ENCODE measurements around the gene CWC25. TPM values are rescaled to one million over a fixed set of nuclear protein-coding genes. Genes with fewer than 3 reads are reported as not detected.

Gene CWC25
- total RNA-seq, 1 donor from 2014 or later = 38.3 TPM

DNA sequence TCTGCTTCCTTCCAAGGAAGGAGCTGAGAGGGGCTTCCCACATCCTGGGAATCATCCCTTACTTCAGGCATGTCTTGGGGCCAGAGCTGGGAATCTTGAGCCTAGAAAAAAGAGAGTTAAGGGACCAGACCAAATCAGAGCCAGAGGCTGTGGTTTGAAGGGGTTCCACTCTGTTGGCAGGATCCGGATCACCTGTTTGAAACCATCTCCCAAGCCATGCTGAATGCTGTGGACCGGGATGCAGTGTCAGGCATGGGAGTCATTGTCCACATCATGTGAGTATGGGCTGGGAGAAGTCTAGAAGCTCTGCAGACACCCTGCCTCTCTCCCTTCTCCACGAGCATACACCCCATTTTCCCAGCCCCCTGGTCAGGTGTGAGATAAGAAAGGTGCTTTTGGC is 62.9 kb downstream of the CWC25 start:
- H3K9me3 Mint-ChIP-seq = no peaks in the 10 kb centered on the region
- H3K27ac Mint-ChIP-seq = no peak overlapping the region
- peaks cover 88% of the 10 kb centered on the region for H3K36me3 Mint-ChIP-seq (ENCODE audit: low read depth)
- intact Hi-C loops (cut with micrococcal nuclease) = no loop called here
- ATAC-seq (ENCODE audit: low read depth) (no peak), DNase-seq (no peak)
- ChIA-PET CTCF (interaction anchor here (1.1 to 1.4 kb wide), 2 partner anchors 8 to 391 kb away, joined by 3 read pairs; no protein-coding TSS in a partner anchor), POLR2A (interaction anchor here (0.8 kb wide), 1 partner anchor 10 kb away, joined by 4 read pairs; the partner anchor contains the start of gene PSMB3)
- H3K27me3 Mint-ChIP-seq = no peaks in the 10 kb centered on the region
- TF ChIP-seq, protein P1, sequence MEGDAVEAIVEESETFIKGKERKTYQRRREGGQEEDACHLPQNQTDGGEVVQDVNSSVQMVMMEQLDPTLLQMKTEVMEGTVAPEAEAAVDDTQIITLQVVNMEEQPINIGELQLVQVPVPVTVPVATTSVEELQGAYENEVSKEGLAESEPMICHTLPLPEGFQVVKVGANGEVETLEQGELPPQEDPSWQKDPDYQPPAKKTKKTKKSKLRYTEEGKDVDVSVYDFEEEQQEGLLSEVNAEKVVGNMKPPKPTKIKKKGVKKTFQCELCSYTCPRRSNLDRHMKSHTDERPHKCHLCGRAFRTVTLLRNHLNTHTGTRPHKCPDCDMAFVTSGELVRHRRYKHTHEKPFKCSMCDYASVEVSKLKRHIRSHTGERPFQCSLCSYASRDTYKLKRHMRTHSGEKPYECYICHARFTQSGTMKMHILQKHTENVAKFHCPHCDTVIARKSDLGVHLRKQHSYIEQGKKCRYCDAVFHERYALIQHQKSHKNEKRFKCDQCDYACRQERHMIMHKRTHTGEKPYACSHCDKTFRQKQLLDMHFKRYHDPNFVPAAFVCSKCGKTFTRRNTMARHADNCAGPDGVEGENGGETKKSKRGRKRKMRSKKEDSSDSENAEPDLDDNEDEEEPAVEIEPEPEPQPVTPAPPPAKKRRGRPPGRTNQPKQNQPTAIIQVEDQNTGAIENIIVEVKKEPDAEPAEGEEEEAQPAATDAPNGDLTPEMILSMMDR (IDR thresholded peaks at IDR 0.05) = no peak
- no peak overlapping the region for H3K4me3 Mint-ChIP-seq
- H3K4me1 Mint-ChIP-seq = no peaks in the 10 kb centered on the region

GRCh38 chr17:38761612-38762011 is 63.5 kb downstream of the CWC25 start:
- Mint-ChIP-seq H3K4me3 (no peak overlapping the region), H3K27ac (no peak overlapping the region), H3K27me3 (no peaks in the 10 kb centered on the region), H3K4me1 (no peaks in the 10 kb centered on the region), H3K9me3 (no peaks in the 10 kb centered on the region), H3K36me3 (ENCODE audit: low read depth) (peaks cover 85% of the 10 kb centered on the region)
- intact Hi-C loops (cut with micrococcal nuclease) = no loop called here
- TF ChIP-seq, protein P1 (IDR thresholded peaks at IDR 0.05) = no peak
- POLR2A ChIA-PET = interaction anchor here (0.8 kb wide), 1 partner anchor 9 kb away, joined by 4 read pairs; the partner anchor contains the start of gene PSMB3
- CTCF ChIA-PET = interaction anchor here (1.4 kb wide), 1 partner anchor 8 kb away, joined by 3 read pairs; no protein-coding TSS in a partner anchor
- ATAC-seq (ENCODE audit: low read depth) (no peak), DNase-seq (no peak)

DNA sequence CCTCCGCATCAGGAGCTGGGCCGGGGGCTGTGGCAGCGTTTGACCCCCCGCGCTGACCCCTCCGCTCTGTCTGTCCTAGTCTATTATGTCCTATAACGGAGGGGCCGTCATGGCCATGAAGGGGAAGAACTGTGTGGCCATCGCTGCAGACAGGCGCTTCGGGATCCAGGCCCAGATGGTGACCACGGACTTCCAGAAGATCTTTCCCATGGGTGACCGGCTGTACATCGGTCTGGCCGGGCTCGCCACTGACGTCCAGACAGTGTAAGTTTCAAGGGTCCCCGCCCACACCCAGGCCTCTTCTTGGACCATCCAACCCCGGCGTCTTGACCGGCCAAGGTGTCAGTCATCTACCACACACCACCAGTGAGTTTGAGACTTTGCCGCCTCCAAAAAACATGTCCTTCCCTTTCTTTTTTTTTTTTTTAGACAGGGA is 72.0 kb downstream of the CWC25 start:
- peaks cover 38% of the 10 kb centered on the region for H3K36me3 Mint-ChIP-seq (ENCODE audit: low read depth)
- ATAC-seq (ENCODE audit: low read depth) (no peak), DNase-seq (no peak)
- peak overlapping the region; percentile 93 for H3K27ac Mint-ChIP-seq
- TF ChIP-seq, protein P1 (IDR thresholded peaks at IDR 0.05) = no peak
- H3K27me3 Mint-ChIP-seq = peaks cover 23% of the 10 kb centered on the region
- peak overlapping the region; percentile 98 for H3K4me3 Mint-ChIP-seq
- ChIA-PET CTCF (interaction anchor here (1.4 kb wide), 1 partner anchor 195 kb away, joined by 5 read pairs; no protein-coding TSS in a partner anchor), POLR2A (interaction anchor here (0.6 to 3.0 kb wide), 7 partner anchors 46 to 708 kb away, joined by 3 to 27 read pairs (median 4); partner anchors contain the start of genes CDK12, LASP1, MLLT6 and PIP4K2B)
- H3K9me3 Mint-ChIP-seq = no peaks in the 10 kb centered on the region
- intact Hi-C loops (cut with micrococcal nuclease) = loop anchor here (5.0 kb wide), 1 partner anchor 196 kb away; no protein-coding TSS in a partner anchor
- H3K4me1 Mint-ChIP-seq = peaks cover 51% of the 10 kb centered on the region

GRCh38 chr17:38752308-38753070 is 72.6 kb downstream of the CWC25 start, which contains the start of gene PSMB3:
PSMB3 (plus strand) TSS chr17:38752741; CDS start chr17:38752827, 86 bp downstream.
- peaks cover 36% of the 10 kb centered on the region for H3K36me3 Mint-ChIP-seq (ENCODE audit: low read depth)
- TF ChIP-seq, protein P1 (IDR thresholded peaks at IDR 0.05) = no peak
- DNase-seq = peak; percentile 87
- ATAC-seq (ENCODE audit: low read depth) = peak; percentile 89
- H3K9me3 Mint-ChIP-seq = no peaks in the 10 kb centered on the region
- H3K4me3 Mint-ChIP-seq = peak within 1 kb of the TSS; percentile 98
- POLR2A ChIA-PET = interaction anchor here (0.6 to 3.0 kb wide), 22 partner anchors 9 to 1219 kb away, joined by 3 to 27 read pairs (median 5); partner anchors contain the start of genes CDK12, EPOP, FBXO47 and LASP1
- intact Hi-C loops (cut with micrococcal nuclease) = loop anchor here (1.0 to 5.0 kb wide), 11 partner anchors 22 to 709 kb away; partner anchors contain the start of genes CDK12, CISD3, CWC25 and PIP4K2B
- CTCF ChIA-PET = interaction anchor here (0.7 to 1.4 kb wide), 5 partner anchors 17 to 194 kb away, joined by 3 to 11 read pairs (median 3); partner anchors contain the start of gene EPOP
- peaks cover 54% of the 10 kb centered on the region for H3K4me1 Mint-ChIP-seq
- H3K27ac Mint-ChIP-seq = peak within 1 kb of the TSS; percentile 93
- peaks cover 25% of the 10 kb centered on the region for H3K27me3 Mint-ChIP-seq
